NCI-H2171 (cell line): ENCODE results near the gene IGFL2.

Source experiments
- DNase-seq: peaks from one replicate; lab custom pipeline; 2025; lab: John Stamatoyannopoulos, UW

Gene IGFL2

GRCh38 chr19:46209051-46209450 lies 61.0 kb downstream of the IGFL2 start:
- DNase-seq, result no peak

- DNase-seq, result no peak
These were observed 61.4 kb downstream of the IGFL2 start for GRCh38 chr19:46209472-46209871.

- DNase-seq, result no peak
These were observed 62.6 kb downstream of the IGFL2 start for GRCh38 chr19:46210669-46211068.
